ENCODE results near the gene NRXN2. TPM values are rescaled to one million over a fixed set of nuclear protein-coding genes. Genes with fewer than 3 reads are reported as not detected.

NRXN2 gene
- total RNA-seq, 1 donor from 2014 or later = 10.0 TPM

DNA sequence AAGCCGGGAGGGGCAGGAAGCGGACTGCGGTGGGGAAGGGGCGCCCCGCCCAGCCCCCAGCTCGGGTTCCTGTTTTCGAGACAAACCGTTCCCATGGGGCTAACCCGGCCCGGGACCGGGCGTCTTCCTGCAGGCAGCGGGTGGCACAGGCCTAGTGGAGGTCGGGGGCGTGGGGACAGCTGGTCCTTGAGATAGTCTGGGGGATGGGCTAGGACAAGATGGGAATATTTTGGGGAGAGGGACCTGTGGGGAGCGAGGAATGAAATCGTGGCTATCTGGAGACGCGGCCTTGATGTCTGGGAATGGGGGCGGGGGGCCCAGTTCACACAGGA lies 22.2 kb upstream of the NRXN2 start:
- DNase-seq (ENCODE audit: low read depth, low spot score) = no peak
- Mint-ChIP-seq H3K4me3 (peak overlapping the region; percentile 75), H3K36me3 (ENCODE audit: low read depth) (no peaks in the 10 kb centered on the region), H3K9me3 (no peaks in the 10 kb centered on the region), H3K27me3 (ENCODE audit: low read depth) (peaks cover 55% of the 10 kb centered on the region), H3K27ac (ENCODE audit: unreplicated experiment) (no peak overlapping the region), H3K4me1 (peaks cover 16% of the 10 kb centered on the region)
- TF ChIP-seq, protein P1, sequence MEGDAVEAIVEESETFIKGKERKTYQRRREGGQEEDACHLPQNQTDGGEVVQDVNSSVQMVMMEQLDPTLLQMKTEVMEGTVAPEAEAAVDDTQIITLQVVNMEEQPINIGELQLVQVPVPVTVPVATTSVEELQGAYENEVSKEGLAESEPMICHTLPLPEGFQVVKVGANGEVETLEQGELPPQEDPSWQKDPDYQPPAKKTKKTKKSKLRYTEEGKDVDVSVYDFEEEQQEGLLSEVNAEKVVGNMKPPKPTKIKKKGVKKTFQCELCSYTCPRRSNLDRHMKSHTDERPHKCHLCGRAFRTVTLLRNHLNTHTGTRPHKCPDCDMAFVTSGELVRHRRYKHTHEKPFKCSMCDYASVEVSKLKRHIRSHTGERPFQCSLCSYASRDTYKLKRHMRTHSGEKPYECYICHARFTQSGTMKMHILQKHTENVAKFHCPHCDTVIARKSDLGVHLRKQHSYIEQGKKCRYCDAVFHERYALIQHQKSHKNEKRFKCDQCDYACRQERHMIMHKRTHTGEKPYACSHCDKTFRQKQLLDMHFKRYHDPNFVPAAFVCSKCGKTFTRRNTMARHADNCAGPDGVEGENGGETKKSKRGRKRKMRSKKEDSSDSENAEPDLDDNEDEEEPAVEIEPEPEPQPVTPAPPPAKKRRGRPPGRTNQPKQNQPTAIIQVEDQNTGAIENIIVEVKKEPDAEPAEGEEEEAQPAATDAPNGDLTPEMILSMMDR (conservative IDR thresholded peaks at IDR 0.05) = no peak

DNA sequence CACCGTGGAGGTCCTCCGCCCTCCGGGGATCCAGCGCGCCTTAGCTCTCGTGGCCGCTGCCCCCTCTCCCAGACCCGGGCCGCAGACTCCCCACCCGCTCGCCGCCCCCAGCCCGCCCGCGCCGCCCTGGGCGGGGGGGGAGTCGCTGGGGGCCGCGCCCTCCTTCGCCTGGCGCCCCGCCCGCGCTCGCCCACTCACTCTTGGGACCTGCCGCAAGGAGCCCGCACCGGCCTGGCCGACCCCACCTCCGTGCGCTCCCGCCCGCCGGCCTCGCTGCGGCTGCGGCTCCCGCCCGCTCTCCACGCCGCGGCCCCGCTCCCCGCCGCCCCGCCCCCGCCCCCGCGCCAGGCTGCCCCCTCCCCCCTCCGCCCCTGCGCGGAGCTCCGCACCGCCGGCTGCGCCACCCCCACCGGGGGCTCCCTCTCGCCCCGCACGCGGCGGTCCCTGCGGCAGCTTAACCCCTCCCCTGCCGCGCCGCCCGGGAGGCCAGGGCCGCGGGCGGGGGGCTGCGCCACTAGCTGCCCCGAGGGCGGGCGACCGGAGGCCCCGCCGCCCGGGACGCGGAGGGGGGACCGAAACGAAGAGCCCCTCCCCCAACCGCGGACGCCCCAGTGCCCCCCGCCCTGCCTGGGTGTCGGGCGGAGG lies 21.7 kb upstream of the NRXN2 start:
- Mint-ChIP-seq H3K9me3 (no peaks in the 10 kb centered on the region), H3K4me1 (peaks cover 16% of the 10 kb centered on the region), H3K27ac (ENCODE audit: unreplicated experiment) (no peak overlapping the region), H3K36me3 (ENCODE audit: low read depth) (no peaks in the 10 kb centered on the region), H3K27me3 (ENCODE audit: low read depth) (peaks cover 60% of the 10 kb centered on the region), H3K4me3 (peak overlapping the region; percentile 82)
- DNase-seq (ENCODE audit: low read depth, low spot score) = no peak
- TF ChIP-seq, protein P1 (conservative IDR thresholded peaks at IDR 0.05) = no peak

DNA sequence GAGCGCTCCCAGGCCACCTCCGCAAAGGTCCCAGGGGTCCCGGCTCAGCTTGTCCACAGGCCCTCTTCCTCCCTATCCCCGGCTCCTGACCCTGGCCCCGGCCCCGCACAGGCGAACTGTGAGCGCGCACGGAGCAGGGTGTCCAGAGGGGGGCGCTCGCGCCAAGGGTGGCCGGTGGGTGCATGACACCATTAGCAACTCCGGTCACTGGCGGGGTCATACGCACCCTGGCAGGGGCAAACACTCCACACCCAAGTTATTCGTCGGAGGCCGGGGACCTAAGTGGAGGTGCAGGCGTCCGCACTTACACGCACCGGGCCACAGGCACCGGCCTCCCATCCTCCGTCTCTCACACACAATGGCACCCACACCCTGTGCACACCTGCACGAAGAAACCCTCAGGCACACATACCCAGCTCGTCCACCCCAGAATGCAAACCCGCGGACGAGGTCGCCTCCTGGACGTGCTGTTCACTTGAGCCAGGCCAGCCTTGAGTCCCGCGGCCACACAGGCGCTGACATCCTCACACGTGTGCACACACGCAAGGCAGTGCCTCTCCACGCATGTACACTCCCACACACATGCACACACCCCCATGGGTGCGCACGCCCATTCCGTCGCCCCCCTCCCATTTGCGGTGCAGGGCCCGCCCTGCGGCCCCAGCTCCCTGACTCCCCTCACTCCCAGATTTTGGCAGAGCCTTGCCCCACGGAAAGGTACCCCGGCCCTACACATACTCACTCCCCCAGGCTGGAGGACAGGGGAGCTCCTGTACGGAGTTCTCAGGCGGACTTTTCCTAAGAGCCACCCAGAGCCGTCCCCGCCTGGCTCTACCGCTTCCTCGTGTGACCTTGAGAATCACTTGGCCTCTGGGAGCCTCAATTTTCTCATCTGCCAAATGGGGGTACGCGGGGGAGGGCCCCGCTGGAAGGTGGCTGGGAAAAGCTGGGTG lies 20.9 kb upstream of the NRXN2 start, which contains the start of gene RASGRP2:
Gene RASGRP2, minus strand, starts transcription at position 552 of the 953 bp plus-strand sequence. CDS start 1,276 bp downstream, outside the sequence.
- TF ChIP-seq, protein P1 (conservative IDR thresholded peaks at IDR 0.05) = peak; percentile 55
- peaks cover 16% of the 10 kb centered on the region for H3K4me1 Mint-ChIP-seq
- no peak within 1 kb of the TSS for H3K27ac Mint-ChIP-seq (ENCODE audit: unreplicated experiment)
- no peaks in the 10 kb centered on the region for H3K9me3 Mint-ChIP-seq
- H3K27me3 Mint-ChIP-seq (ENCODE audit: low read depth) = peaks cover 67% of the 10 kb centered on the region
- no peaks in the 10 kb centered on the region for H3K36me3 Mint-ChIP-seq (ENCODE audit: low read depth)
- H3K4me3 Mint-ChIP-seq = peak within 1 kb of the TSS; percentile 82
- peak; percentile 54 for DNase-seq (ENCODE audit: low read depth, low spot score)

DNA sequence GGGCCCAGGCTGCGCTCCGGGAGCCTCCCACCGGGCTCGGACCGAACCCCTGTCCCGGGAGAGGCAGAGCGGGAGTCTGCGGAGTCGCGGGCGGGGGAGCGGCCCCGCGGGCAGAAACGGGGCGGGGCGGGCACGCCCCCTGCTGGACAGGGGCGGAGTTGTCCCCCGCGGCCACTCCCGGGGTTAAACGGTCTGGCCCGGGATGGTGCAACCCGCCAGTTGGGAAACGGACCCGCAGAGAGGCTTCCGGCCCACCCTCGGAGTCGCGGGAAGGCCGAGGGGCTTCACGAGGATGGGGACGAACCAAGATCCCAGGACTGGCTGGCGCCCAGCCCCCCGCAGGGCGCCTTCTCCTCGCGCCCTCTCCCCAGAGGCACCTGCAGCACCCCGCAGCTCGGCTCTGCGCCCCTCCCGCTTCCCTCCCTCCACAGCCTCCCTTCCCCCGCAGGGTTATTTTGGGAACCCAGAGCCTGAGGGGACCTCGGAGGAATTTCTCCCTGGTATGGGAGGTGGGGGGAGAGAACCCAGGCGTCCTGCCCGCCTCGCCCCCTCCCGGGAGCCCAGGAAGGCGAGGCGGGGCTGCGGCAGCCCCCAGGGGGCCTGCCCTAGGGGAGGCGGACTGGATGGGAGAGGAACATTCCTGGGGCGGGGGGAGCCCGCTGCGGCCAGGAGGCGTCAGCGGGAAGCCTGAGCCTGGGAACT lies 20.0 kb upstream of the NRXN2 start:
- DNase-seq (ENCODE audit: low read depth, low spot score) = peak; percentile 59
- Mint-ChIP-seq H3K4me3 (no peak overlapping the region), H3K27ac (ENCODE audit: unreplicated experiment) (no peak overlapping the region), H3K9me3 (no peaks in the 10 kb centered on the region), H3K4me1 (peaks cover 16% of the 10 kb centered on the region), H3K27me3 (ENCODE audit: low read depth) (peaks cover 66% of the 10 kb centered on the region), H3K36me3 (ENCODE audit: low read depth) (no peaks in the 10 kb centered on the region)
- TF ChIP-seq, protein P1 (conservative IDR thresholded peaks at IDR 0.05) = peak; percentile 92

DNA sequence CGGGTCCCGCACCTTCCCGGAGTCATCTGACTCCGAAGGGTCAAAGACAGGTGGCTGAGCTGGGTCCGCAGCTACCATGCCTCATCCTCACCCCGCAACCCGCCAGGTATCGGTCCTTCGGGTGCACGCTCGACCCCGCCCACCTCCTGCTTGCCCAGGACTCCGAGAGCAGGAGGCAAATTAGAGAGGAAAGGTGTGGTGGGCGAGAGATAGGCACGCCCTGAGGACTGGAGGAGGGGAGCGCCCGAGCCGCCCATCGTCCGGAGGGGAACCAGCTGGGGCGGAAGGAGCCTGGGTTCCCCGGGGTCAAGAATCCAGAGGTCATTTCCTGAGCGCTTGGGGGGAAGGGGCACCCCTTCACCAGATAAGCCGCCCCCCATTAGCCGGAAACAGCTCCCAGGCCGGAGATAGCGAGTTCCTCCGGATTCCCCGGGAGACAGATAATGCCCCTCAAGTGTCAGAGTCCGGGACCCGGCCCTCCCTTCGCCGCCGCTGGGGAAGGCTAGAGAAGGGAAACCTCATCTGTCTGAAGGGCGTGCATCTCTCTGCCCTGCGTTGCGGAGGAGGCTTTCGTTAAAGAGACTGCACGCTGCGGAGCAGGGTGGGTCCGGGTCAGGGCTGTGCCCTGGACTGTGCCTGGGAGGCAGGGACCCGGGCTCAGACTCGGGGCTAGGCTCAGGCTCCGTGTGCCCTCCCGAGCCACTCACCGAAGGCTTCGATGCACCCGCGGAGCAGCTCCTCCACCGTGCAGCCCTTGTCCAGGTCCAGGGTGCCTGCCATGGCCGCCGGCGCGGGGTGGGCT lies 19.3 kb upstream of the NRXN2 start:
- Mint-ChIP-seq H3K36me3 (ENCODE audit: low read depth) (no peaks in the 10 kb centered on the region), H3K4me1 (peaks cover 16% of the 10 kb centered on the region), H3K27me3 (ENCODE audit: low read depth) (peaks cover 65% of the 10 kb centered on the region), H3K4me3 (peak overlapping the region; percentile 79), H3K9me3 (no peaks in the 10 kb centered on the region), H3K27ac (ENCODE audit: unreplicated experiment) (no peak overlapping the region)
- DNase-seq (ENCODE audit: low read depth, low spot score) = no peak
- TF ChIP-seq, protein P1 (conservative IDR thresholded peaks at IDR 0.05) = no peak
